ENCODE results near the gene LMNTD1. TPM values are rescaled to one million over a fixed set of nuclear protein-coding genes. Genes with fewer than 3 reads are reported as not detected.
A peak's percentile ranks its signal among the peaks of the same experiment; 100 is the strongest.
"Not testable (repeated sequence)": the region's sequence is repeated elsewhere in the genome, so short reads cannot be mapped to it uniquely, and the experiment has no call there.

LMNTD1 gene
- polyA plus RNA-seq (2012; rRNA removed): 0.20 and 0.32 TPM in 2 replicates
- polyA plus RNA-seq (2012; cell fraction: cytosol; rRNA removed): 0.67 and 0.68 TPM in 2 replicates
- polyA plus RNA-seq (2012; cell fraction: nucleus; rRNA removed): 0.22 and 0.56 TPM in 2 replicates

GRCh38 chr12:25553098-25553497 is at the start of gene LMNTD1:
Gene LMNTD1 (minus strand): TSS chr12:25553283. CDS start chr12:25552959, 324 bp downstream.
- Histone ChIP-seq H3K4me3 (ENCODE audit: low read depth in 2 of 2, low read length in 1 of 2) (0 out of 4 replicates have a peak within 1 kb of the TSS, but pooled peaks of 1 of the 2 experiments have one; percentile 1), H3F3A (replicated peaks; ENCODE audit: insufficient read depth) (peaks cover 20% of the 10 kb centered on the region), H3K79me2 (ENCODE audit: insufficient read depth) (no peaks in the 10 kb centered on the region), H3K9me3 (no peaks in the 10 kb centered on the region), H3K4me1 (ENCODE audit: control insufficient read depth in 1 of 2, insufficient read depth in 2 of 2, low read depth in 1 of 2, low read length in 1 of 2) (no peaks in the 10 kb centered on the region; a peak in 1 of 4 replicates), H3K36me3 (replicated peaks in 1 of 2; ENCODE audit: control insufficient read depth in 1 of 2, insufficient read depth in 2 of 2, low read length in 1 of 2) (no peaks in the 10 kb centered on the region), H3K9me2 (no peaks in the 10 kb centered on the region), H2AFZ (ENCODE audit: low read depth) (no peak within 1 kb of the TSS), H3K4me2 (peak within 1 kb of the TSS; percentile 20), H4K20me1 (ENCODE audit: insufficient read depth) (no peaks in the 10 kb centered on the region), H3K27ac (ENCODE audit: low read depth in 2 of 2, low read length in 1 of 2) (peak within 1 kb of the TSS in 1 of 2 experiments; percentile 85; a peak in 2 of 4 replicates), H3K27me3 (ENCODE audit: insufficient read depth) (no peaks in the 10 kb centered on the region), H3K9ac (peak within 1 kb of the TSS; percentile 47)
- POLR2A ChIA-PET: no interaction called here
- DNase-seq: no peak
- CTCF ChIA-PET: no interaction called here
- WGBS (ENCODE audit: low lambda C conversion rate): 22% methylated on average over 1 of the region's 1 CpG
- TF ChIP-seq TCF12 (IDR thresholded peaks at IDR 0.05) (0 out of 2 replicates have a peak, but pooled peaks have one; percentile 0), EP300 (IDR thresholded peaks at IDR 0.05; ENCODE audit: borderline replicate concordance in 1 of 2, low read depth in 1 of 2, low read length in 1 of 2) (no peak), MEF2A (IDR thresholded peaks at IDR 0.05; ENCODE audit: borderline replicate concordance, low read depth) (no peak), MXI1 (IDR thresholded peaks at IDR 0.05; ENCODE audit: low read depth, low read length) (no peak)

- CTCF ChIA-PET: no interaction called here
- TF ChIP-seq EP300 (IDR thresholded peaks at IDR 0.05; ENCODE audit: borderline replicate concordance in 1 of 2, low read depth in 1 of 2, low read length in 1 of 2) (no peak), RXRA (IDR thresholded peaks at IDR 0.05; ENCODE audit: borderline replicate concordance, low read depth) (no peak), PBX3 (IDR thresholded peaks at IDR 0.05) (no peak), FOXM1 (IDR thresholded peaks at IDR 0.05; ENCODE audit: low read depth) (no peak), CHD2 (IDR thresholded peaks at IDR 0.05; ENCODE audit: low read length, partially characterized antibody) (no peak), FOXJ3 (CRISPR knock-in tag; IDR thresholded peaks at IDR 0.05) (no peak), GATA2 (CRISPR knock-in tag; IDR thresholded peaks at IDR 0.05) (no peak), JUND (IDR thresholded peaks at IDR 0.05) (no peak), ELF1 (IDR thresholded peaks at IDR 0.05) (no peak), MEF2A (IDR thresholded peaks at IDR 0.05; ENCODE audit: borderline replicate concordance, low read depth) (no peak), SIN3A (IDR thresholded peaks at IDR 0.05; ENCODE audit: borderline replicate concordance, low read depth, low read length) (no peak), TCF12 (IDR thresholded peaks at IDR 0.05) (no peak), POLR2AphosphoS5 (IDR thresholded peaks at IDR 0.05; ENCODE audit: low read depth, low read length) (no peak)
Measured at GRCh38 chr12:25598956-25599355, 45.9 kb upstream of the LMNTD1 start.

GRCh38 chr12:25595496-25595895 is 42.4 kb upstream of the LMNTD1 start:
- H3K36me3 ChIP-seq (replicated peaks in 1 of 2; ENCODE audit: control insufficient read depth in 1 of 2, insufficient read depth in 2 of 2, low read length in 1 of 2); H3K27me3 ChIP-seq (ENCODE audit: insufficient read depth); H3F3A ChIP-seq (replicated peaks; ENCODE audit: insufficient read depth); H3K4me2 ChIP-seq; H3K9me3 ChIP-seq; H3K79me2 ChIP-seq (ENCODE audit: insufficient read depth); H3K9ac ChIP-seq; H4K20me1 ChIP-seq (ENCODE audit: insufficient read depth); H3K4me3 ChIP-seq (ENCODE audit: low read depth in 2 of 2, low read length in 1 of 2); DNase-seq; H3K4me1 ChIP-seq (ENCODE audit: control insufficient read depth in 1 of 2, insufficient read depth in 2 of 2, low read depth in 1 of 2, low read length in 1 of 2); H3K27ac ChIP-seq (ENCODE audit: low read depth in 2 of 2, low read length in 1 of 2); H3K9me2 ChIP-seq; POLR2A ChIA-PET; H2AFZ ChIP-seq (ENCODE audit: low read depth): not testable (repeated sequence)
- CTCF ChIA-PET: interaction anchor here (1.7 kb wide), 1 partner anchor 337 kb away, joined by 4 read pairs; no protein-coding TSS in a partner anchor

More at GRCh38 chr12:25598956-25599355, 45.9 kb upstream of the LMNTD1 start:
- H3K36me3 ChIP-seq (replicated peaks in 1 of 2; ENCODE audit: control insufficient read depth in 1 of 2, insufficient read depth in 2 of 2, low read length in 1 of 2): no peaks in the 10 kb centered on the region
- WGBS (ENCODE audit: low lambda C conversion rate): 67% methylated on average over 3 of the region's 3 CpGs
- DNase-seq: no peak
- H3K9me2 ChIP-seq: no peaks in the 10 kb centered on the region
- no peaks in the 10 kb centered on the region; a peak in 1 of 4 replicates for H3K4me1 ChIP-seq (ENCODE audit: control insufficient read depth in 1 of 2, insufficient read depth in 2 of 2, low read depth in 1 of 2, low read length in 1 of 2)
- POLR2A ChIA-PET: no interaction called here
- H3K79me2 ChIP-seq (ENCODE audit: insufficient read depth): no peaks in the 10 kb centered on the region
- no peak overlapping the region for H3K4me2 ChIP-seq
- no peaks in the 10 kb centered on the region for H3K27me3 ChIP-seq (ENCODE audit: insufficient read depth)
- no peak overlapping the region for H2AFZ ChIP-seq (ENCODE audit: low read depth)
- no peaks in the 10 kb centered on the region for H4K20me1 ChIP-seq (ENCODE audit: insufficient read depth)
- H3K9ac ChIP-seq: no peak overlapping the region
- no peak overlapping the region for H3K27ac ChIP-seq (ENCODE audit: low read depth in 2 of 2, low read length in 1 of 2)
- H3K4me3 ChIP-seq (ENCODE audit: low read depth in 2 of 2, low read length in 1 of 2): no peak overlapping the region
- 0 out of 2 replicates have a peak, but pooled peaks cover 4% of the 10 kb centered on the region for H3K9me3 ChIP-seq
- no peaks in the 10 kb centered on the region for H3F3A ChIP-seq (replicated peaks; ENCODE audit: insufficient read depth)
